Measurements from ENCODE around the gene PRR35. TPM values are rescaled to one million over a fixed set of nuclear protein-coding genes. Genes with fewer than 3 reads are reported as not detected.
A peak's percentile ranks its signal among the peaks of the same experiment; 100 is the strongest.

The PRR35 gene
- total RNA-seq, 1 donor from 2014 or later: not detected

- intact Hi-C loops (cut with DNase I): no loop called here
- no peak for TF ChIP-seq CTCF (IDR thresholded peaks at IDR 0.05)
Measured at GRCh38 chr16:608019-608418, 47.8 kb downstream of the PRR35 start.

GRCh38 chr16:609316-609715, 49.1 kb downstream of the PRR35 start:
- no peak for ATAC-seq
- Histone ChIP-seq H3K36me3 (no peaks in the 10 kb centered on the region), H3K4me1 (peaks cover 10% of the 10 kb centered on the region), H3K27me3 (ENCODE audit: low read depth) (no peaks in the 10 kb centered on the region), H3K9me3 (no peaks in the 10 kb centered on the region), H3K27ac (no peak overlapping the region), H3K4me3 (no peak overlapping the region)
- no peak for TF ChIP-seq CTCF (IDR thresholded peaks at IDR 0.05)
- intact Hi-C loops (cut with DNase I): no loop called here
- no peak for DNase-seq

More at GRCh38 chr16:608019-608418, 47.8 kb downstream of the PRR35 start:
- ATAC-seq (no peak), DNase-seq (no peak)
- H3K27me3 ChIP-seq (ENCODE audit: low read depth): no peaks in the 10 kb centered on the region
- no peaks in the 10 kb centered on the region for H3K9me3 ChIP-seq
- H3K4me3 ChIP-seq: no peak overlapping the region
- H3K4me1 ChIP-seq: peaks cover 10% of the 10 kb centered on the region
- no peak overlapping the region for H3K27ac ChIP-seq
- no peaks in the 10 kb centered on the region for H3K36me3 ChIP-seq

GRCh38 chr16:609984-610383, 49.8 kb downstream of the PRR35 start:
- DNase-seq: no peak
- Histone ChIP-seq H3K9me3 (no peaks in the 10 kb centered on the region), H3K4me3 (no peak overlapping the region), H3K27me3 (ENCODE audit: low read depth) (no peaks in the 10 kb centered on the region), H3K36me3 (no peaks in the 10 kb centered on the region), H3K27ac (no peak overlapping the region), H3K4me1 (peaks cover 10% of the 10 kb centered on the region)
- intact Hi-C loops (cut with DNase I): no loop called here
- no peak for TF ChIP-seq CTCF (IDR thresholded peaks at IDR 0.05)
- peak; percentile 6 to 18 for ATAC-seq

- H3K27ac ChIP-seq: no peak overlapping the region
- H3K4me3 ChIP-seq: no peak overlapping the region
- no peaks in the 10 kb centered on the region for H3K36me3 ChIP-seq
- no peaks in the 10 kb centered on the region for H3K27me3 ChIP-seq (ENCODE audit: low read depth)
- ATAC-seq (peak; percentile 94 to 95), DNase-seq (peak; percentile 83)
- peak; percentile 83 for TF ChIP-seq CTCF (IDR thresholded peaks at IDR 0.05)
- intact Hi-C loops (cut with DNase I): no loop called here
- no peaks in the 10 kb centered on the region for H3K9me3 ChIP-seq
- H3K4me1 ChIP-seq: peaks cover 10% of the 10 kb centered on the region
Measured at GRCh38 chr16:610513-611381, 50.6 kb downstream of the PRR35 start.

GRCh38 chr16:615122-615521, 54.9 kb downstream of the PRR35 start:
- H3K27me3 ChIP-seq (ENCODE audit: low read depth): no peaks in the 10 kb centered on the region
- peak overlapping the region; percentile 89 for H3K27ac ChIP-seq
- intact Hi-C loops (cut with DNase I): no loop called here
- no peak overlapping the region for H3K4me3 ChIP-seq
- H3K4me1 ChIP-seq: peaks cover 10% of the 10 kb centered on the region
- ATAC-seq (no peak), DNase-seq (no peak)
- H3K36me3 ChIP-seq: no peaks in the 10 kb centered on the region
- no peak for TF ChIP-seq CTCF (IDR thresholded peaks at IDR 0.05)
- no peaks in the 10 kb centered on the region for H3K9me3 ChIP-seq

Small RNA genes within 50 kb of the gene (microRNA-seq; reads per million reads assigned to microRNA genes)
- 1.5 reads per million for gene MIR3176 (ENCODE audit: borderline number of aligned reads)
- gene MIR5587 (ENCODE audit: borderline number of aligned reads): not detected

Other genes with a start within 250 kb of the PRR35 start
- 22.4 TPM for gene AXIN1, start 207.7 kb upstream of the PRR35 start, total RNA-seq
- gene MRPL28, start 189.9 kb upstream of the PRR35 start, total RNA-seq: 43.4 TPM
- gene PGAP6, start 178.4 kb upstream of the PRR35 start, total RNA-seq: 55.8 TPM
- 42.3 TPM for gene NME4, start 163.2 kb upstream of the PRR35 start, total RNA-seq
- 10.1 TPM for gene DECR2, start 158.5 kb upstream of the PRR35 start, total RNA-seq
- 32.2 TPM for gene RAB11FIP3, start 134.7 kb upstream of the PRR35 start, total RNA-seq
- 44.3 TPM for gene CAPN15, start 32.7 kb upstream of the PRR35 start, total RNA-seq
- 2.7 TPM for gene NHLRC4, start 6.6 kb downstream of the PRR35 start, total RNA-seq
- gene PIGQ, start 9.6 kb downstream of the PRR35 start, total RNA-seq: 68.9 TPM
- gene RAB40C, start 29.7 kb downstream of the PRR35 start, total RNA-seq: 40.1 TPM
- gene WFIKKN1, start 70.6 kb downstream of the PRR35 start, total RNA-seq: 1.2 TPM
- 63.1 TPM for gene METTL26, start 75.9 kb downstream of the PRR35 start, total RNA-seq
- gene MCRIP2, start 81.4 kb downstream of the PRR35 start, total RNA-seq: 47.7 TPM
- 31.4 TPM for gene WDR90, start 89.0 kb downstream of the PRR35 start, total RNA-seq
- gene RHOT2, start 107.7 kb downstream of the PRR35 start, total RNA-seq: 81.6 TPM
- 2.0 TPM for gene RHBDL1, start 115.3 kb downstream of the PRR35 start, total RNA-seq
- 86.0 TPM for gene STUB1, start 120.0 kb downstream of the PRR35 start, total RNA-seq
- 43.2 TPM for gene JMJD8, start 123.9 kb downstream of the PRR35 start, total RNA-seq
- gene WDR24, start 130.0 kb downstream of the PRR35 start, total RNA-seq: 13.1 TPM
- 11.0 TPM for gene FBXL16, start 145.4 kb downstream of the PRR35 start, total RNA-seq
- gene METRN, start 154.7 kb downstream of the PRR35 start, total RNA-seq: 35.9 TPM
- gene ANTKMT, start 160.8 kb downstream of the PRR35 start, total RNA-seq: 36.5 TPM
- gene CCDC78, start 166.0 kb downstream of the PRR35 start, total RNA-seq: 26.1 TPM
- 15.6 TPM for gene HAGHL, start 166.7 kb downstream of the PRR35 start, total RNA-seq
- 24.3 TPM for gene CIAO3, start 180.6 kb downstream of the PRR35 start, total RNA-seq
- gene MSLN, start 200.3 kb downstream of the PRR35 start, total RNA-seq: 42.6 TPM
- 16.3 TPM for gene RPUSD1, start 228.0 kb downstream of the PRR35 start, total RNA-seq
- gene CHTF18, start 228.2 kb downstream of the PRR35 start, total RNA-seq: 11.3 TPM
- not detected for gene GNG13, start 240.3 kb downstream of the PRR35 start, total RNA-seq

All from lower lobe of right lung (tissue), 2 donors.